Stimulated activated CD8-positive, alpha-beta memory T cell treated with anti-CD3 and anti-CD28 coated beads, Interleukin-15, amount 100 ng/mL, for 48 hours (primary cell): Measurements from ENCODE around the gene MPHOSPH9.

Experiments
- DNase-seq, 2 donors: peaks; one replicate each; pipeline ENCODE4 v3.0.0-alpha.2; 2020; ENCODE audit warnings: low read depth in 2 of 2

Gene MPHOSPH9

GRCh38 chr12:123127182-123127495 is 105.8 kb downstream of the MPHOSPH9 start:
- DNase-seq = no peak

- DNase-seq = no peak
Measured at GRCh38 chr12:123126294-123127181, 106.4 kb downstream of the MPHOSPH9 start.

- DNase-seq = no peak
Measured at GRCh38 chr12:123122626-123123025, 110.3 kb downstream of the MPHOSPH9 start.

GRCh38 chr12:123121670-123122069 is 111.3 kb downstream of the MPHOSPH9 start:
- no peak for DNase-seq

- DNase-seq = peak in 1 of 2 donors; percentile 15
Measured at GRCh38 chr12:123120452-123121166, 112.3 kb downstream of the MPHOSPH9 start.

GRCh38 chr12:123119808-123120207 is 113.1 kb downstream of the MPHOSPH9 start:
- DNase-seq = peak in 1 of 2 donors; percentile 39

GRCh38 chr12:123118497-123118896 is 114.4 kb downstream of the MPHOSPH9 start:
- no peak for DNase-seq

GRCh38 chr12:123115409-123116121 is 117.4 kb downstream of the MPHOSPH9 start:
- DNase-seq = no peak

GRCh38 chr12:123114304-123115083 is 118.4 kb downstream of the MPHOSPH9 start:
- no peak for DNase-seq

GRCh38 chr12:123113026-123113425 is 119.9 kb downstream of the MPHOSPH9 start:
- no peak for DNase-seq

- DNase-seq = peak; percentile 9 to 53
Measured at GRCh38 chr12:123111498-123112165, 121.3 kb downstream of the MPHOSPH9 start.

- no peak for DNase-seq
Measured at GRCh38 chr12:123109319-123109772, 123.6 kb downstream of the MPHOSPH9 start.

- DNase-seq = no peak
Measured at GRCh38 chr12:123108682-123109066, 124.3 kb downstream of the MPHOSPH9 start.

GRCh38 chr12:123107926-123108681 is 124.8 kb downstream of the MPHOSPH9 start:
- no peak for DNase-seq

- peak; percentile 49 to 63 for DNase-seq
Measured at GRCh38 chr12:123106640-123107359, 126.1 kb downstream of the MPHOSPH9 start.

GRCh38 chr12:123105211-123105826 is 127.6 kb downstream of the MPHOSPH9 start:
- no peak for DNase-seq

GRCh38 chr12:123104809-123105208 is 128.1 kb downstream of the MPHOSPH9 start:
- no peak for DNase-seq
